Osteoblast (primary cell): Measurements from ENCODE around the gene VEZF1. TPM values are rescaled to one million over a fixed set of nuclear protein-coding genes. Genes with fewer than 3 reads are reported as not detected.

Experiments
- DNase-seq: peaks from one replicate; pipeline ENCODE4 v3.0.0; 2011; ENCODE audit warnings: low spot score, mixed read lengths; ENCODE audit not compliant: insufficient read length; ENCODE audit errors: missing footprints
- H2AFZ ChIP-seq: 2 replicates; pipeline ENCODE4 v1.6.0; 2011; ENCODE audit warnings: mild to moderate bottlenecking, low read length
- H3K27ac ChIP-seq: 2 replicates; pipeline ENCODE4 v1.5.1; 2011; ENCODE audit warnings: mild to moderate bottlenecking, low read depth, low read length, moderate library complexity
- H3K27me3 ChIP-seq: 2 replicates; pipeline ENCODE4 v1.6.0; 2012; ENCODE audit warnings: mild to moderate bottlenecking, control low read depth, inconsistent platforms, low read length, moderate library complexity; ENCODE audit not compliant: insufficient read depth
- H3K36me3 ChIP-seq: 2 replicates; pipeline ENCODE4 v1.5.1; 2011; ENCODE audit warnings: mild to moderate bottlenecking, low read length, control low read depth, moderate library complexity; ENCODE audit not compliant: insufficient read depth
- H3K4me1 ChIP-seq: 2 replicates; pipeline ENCODE4 v1.5.1; 2011; ENCODE audit warnings: mild to moderate bottlenecking, low read length, control low read depth, moderate library complexity; ENCODE audit not compliant: insufficient read depth
- H3K4me2 ChIP-seq: 2 replicates; pipeline ENCODE4 v1.6.0; 2011; ENCODE audit warnings: mild to moderate bottlenecking, low read length; ENCODE audit not compliant: insufficient read depth
- H3K4me3 ChIP-seq: fragments of 200-600 bp; sonication (generic); 3 replicates; pipeline ENCODE4 v1.5.1; 2012; ENCODE audit warnings: mild to moderate bottlenecking, low read length, inconsistent platforms; ENCODE audit not compliant: insufficient read depth
- H3K79me2 ChIP-seq: 2 replicates; pipeline ENCODE4 v1.6.0; 2012; ENCODE audit warnings: mild to moderate bottlenecking, low read length, control low read depth, inconsistent platforms; ENCODE audit not compliant: insufficient read depth
- H3K9me3 ChIP-seq: 2 replicates; pipeline ENCODE4 v1.5.1; 2011; ENCODE audit warnings: low read depth, low read length, control low read depth
- H4K20me1 ChIP-seq: 2 replicates; pipeline ENCODE4 v1.6.0; 2012; ENCODE audit warnings: mild to moderate bottlenecking, low read length, control low read depth; ENCODE audit not compliant: insufficient read depth
- total RNA-seq: library from RNA; depleted of rRNA; stranded (reverse); fragments of >200 nt; gene quantifications from 2 replicates; pipeline ENCODE4 v1.2.3, GENCODE V29; 2012
- TF ChIP-seq, protein P1 (sequence below): IDR thresholded peaks from 2 replicates; pipeline ENCODE4 v1.5.1; 2011; ENCODE audit warnings: mild to moderate bottlenecking, low read depth, low read length, moderate library complexity; ENCODE audit errors: extremely low read depth

VEZF1 gene
- total RNA-seq, 1 donor = 58.6 TPM

DNA sequence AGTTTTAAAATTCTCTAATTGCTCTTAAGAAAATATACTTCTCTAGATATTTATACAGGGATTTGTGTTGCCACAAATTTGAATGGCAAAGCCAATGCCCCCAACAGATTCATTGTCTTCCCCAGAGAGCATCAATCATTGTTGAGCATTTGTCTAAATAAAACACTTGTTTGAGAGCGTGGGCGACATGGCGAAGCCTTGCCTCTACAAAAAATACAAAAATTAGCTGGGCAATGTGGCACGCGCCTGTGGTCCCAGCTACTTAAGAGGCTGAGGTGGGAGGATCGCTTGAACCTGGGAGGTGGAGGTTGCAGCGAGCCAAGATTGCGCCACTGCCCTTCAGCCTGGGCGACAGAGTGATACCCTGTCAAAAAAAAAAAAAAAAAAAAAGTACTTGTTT, 32.3 kb upstream of the VEZF1 start:
- no peak overlapping the region for H3K4me2 ChIP-seq
- H3K36me3 ChIP-seq = no peaks in the 10 kb centered on the region
- TF ChIP-seq, protein P1, sequence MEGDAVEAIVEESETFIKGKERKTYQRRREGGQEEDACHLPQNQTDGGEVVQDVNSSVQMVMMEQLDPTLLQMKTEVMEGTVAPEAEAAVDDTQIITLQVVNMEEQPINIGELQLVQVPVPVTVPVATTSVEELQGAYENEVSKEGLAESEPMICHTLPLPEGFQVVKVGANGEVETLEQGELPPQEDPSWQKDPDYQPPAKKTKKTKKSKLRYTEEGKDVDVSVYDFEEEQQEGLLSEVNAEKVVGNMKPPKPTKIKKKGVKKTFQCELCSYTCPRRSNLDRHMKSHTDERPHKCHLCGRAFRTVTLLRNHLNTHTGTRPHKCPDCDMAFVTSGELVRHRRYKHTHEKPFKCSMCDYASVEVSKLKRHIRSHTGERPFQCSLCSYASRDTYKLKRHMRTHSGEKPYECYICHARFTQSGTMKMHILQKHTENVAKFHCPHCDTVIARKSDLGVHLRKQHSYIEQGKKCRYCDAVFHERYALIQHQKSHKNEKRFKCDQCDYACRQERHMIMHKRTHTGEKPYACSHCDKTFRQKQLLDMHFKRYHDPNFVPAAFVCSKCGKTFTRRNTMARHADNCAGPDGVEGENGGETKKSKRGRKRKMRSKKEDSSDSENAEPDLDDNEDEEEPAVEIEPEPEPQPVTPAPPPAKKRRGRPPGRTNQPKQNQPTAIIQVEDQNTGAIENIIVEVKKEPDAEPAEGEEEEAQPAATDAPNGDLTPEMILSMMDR = no peak
- H3K9me3 ChIP-seq = no peaks in the 10 kb centered on the region
- no peak overlapping the region for H3K4me3 ChIP-seq
- H4K20me1 ChIP-seq = no peaks in the 10 kb centered on the region
- H3K27me3 ChIP-seq = no peaks in the 10 kb centered on the region
- DNase-seq = no peak
- no peak overlapping the region for H3K27ac ChIP-seq
- H3K79me2 ChIP-seq = no peaks in the 10 kb centered on the region
- no peak overlapping the region for H2AFZ ChIP-seq
- H3K4me1 ChIP-seq = no peaks in the 10 kb centered on the region

- Histone ChIP-seq H3K4me3 (no peak overlapping the region), H3K4me2 (no peak overlapping the region), H3K27ac (no peak overlapping the region), H3K4me1 (no peaks in the 10 kb centered on the region), H3K36me3 (no peaks in the 10 kb centered on the region), H4K20me1 (no peaks in the 10 kb centered on the region), H2AFZ (no peak overlapping the region), H3K79me2 (no peaks in the 10 kb centered on the region), H3K27me3 (no peaks in the 10 kb centered on the region), H3K9me3 (no peaks in the 10 kb centered on the region)
- DNase-seq = no peak
- TF ChIP-seq, protein P1 = no peak
These were observed 31.5 kb upstream of the VEZF1 start for GRCh38 chr17:58019521-58019920.

DNA sequence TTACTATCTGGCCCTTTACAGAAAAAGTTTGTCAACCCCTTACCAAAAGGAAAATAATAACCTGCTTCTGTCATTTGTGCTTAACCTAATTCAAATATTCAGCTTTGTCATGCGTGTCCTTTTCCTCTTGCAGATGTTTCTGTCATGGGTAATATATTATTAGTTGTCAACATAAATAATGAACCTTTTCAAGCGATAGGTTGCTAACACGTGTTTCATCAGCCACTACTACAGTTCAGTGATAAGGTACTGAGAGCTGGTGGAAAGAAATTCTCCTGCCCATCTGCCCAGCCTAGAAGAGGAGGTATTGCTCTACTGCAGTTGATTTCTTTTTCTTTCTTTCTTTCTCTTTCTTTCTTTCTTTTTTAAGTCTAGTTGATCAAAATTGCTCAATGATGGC, 31.0 kb upstream of the VEZF1 start:
- Histone ChIP-seq H4K20me1 (no peaks in the 10 kb centered on the region), H3K27me3 (no peaks in the 10 kb centered on the region), H3K27ac (no peak overlapping the region), H3K79me2 (no peaks in the 10 kb centered on the region), H3K4me1 (no peaks in the 10 kb centered on the region), H3K4me2 (no peak overlapping the region), H3K4me3 (no peak overlapping the region), H2AFZ (no peak overlapping the region), H3K9me3 (no peaks in the 10 kb centered on the region), H3K36me3 (no peaks in the 10 kb centered on the region)
- TF ChIP-seq, protein P1 = no peak
- no peak for DNase-seq

DNA sequence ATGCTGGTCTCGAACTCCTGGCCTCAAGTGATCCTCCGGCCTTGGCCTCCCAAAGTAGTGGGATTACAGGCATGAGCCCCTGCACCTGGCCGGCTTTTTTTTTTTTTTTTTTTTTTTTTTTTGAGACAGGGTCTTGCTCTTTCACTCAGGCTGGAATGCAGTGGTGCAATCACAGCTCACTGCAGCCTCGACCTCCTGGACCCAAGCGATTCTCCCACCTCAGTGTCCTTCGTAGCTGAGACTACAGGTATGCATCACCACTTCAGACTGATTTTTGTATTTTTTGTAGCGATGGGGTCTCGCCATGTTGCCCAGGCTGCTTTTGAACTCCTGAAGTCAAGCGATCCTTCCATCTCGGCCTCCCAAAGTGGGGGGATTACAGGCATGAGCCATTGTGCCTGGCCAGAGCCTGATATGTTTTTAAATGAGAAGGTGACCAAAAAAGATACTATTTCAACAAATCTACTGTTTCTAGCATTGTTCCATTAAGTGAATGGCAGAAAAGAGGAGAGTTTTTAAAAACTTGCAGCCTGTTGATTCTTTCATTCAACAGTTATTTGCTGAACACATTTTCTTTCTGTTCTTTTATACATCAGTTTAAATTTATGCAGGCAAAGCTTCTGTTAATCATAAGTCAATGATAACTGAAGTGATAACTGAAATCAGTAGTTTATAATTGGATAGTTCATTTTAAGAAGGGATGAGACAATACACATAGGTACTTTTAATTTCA, 22.2 kb upstream of the VEZF1 start:
- TF ChIP-seq, protein P1 = no peak
- Histone ChIP-seq H3K36me3 (peaks cover 8% of the 10 kb centered on the region), H3K27ac (no peak overlapping the region), H2AFZ (no peak overlapping the region), H3K4me2 (no peak overlapping the region), H3K4me3 (no peak overlapping the region), H3K9me3 (no peaks in the 10 kb centered on the region), H3K79me2 (peaks cover 21% of the 10 kb centered on the region), H4K20me1 (peaks cover 17% of the 10 kb centered on the region), H3K4me1 (peaks cover 14% of the 10 kb centered on the region), H3K27me3 (no peaks in the 10 kb centered on the region)
- no peak for DNase-seq
